RPMI8226 (cell line): Measurements from ENCODE around the gene SLAMF8.

Source experiments
- DNase-seq: peaks from one replicate; pipeline ENCODE4 v3.0.0-alpha.2; 2015

SLAMF8 gene

GRCh38 chr1:159826441-159827101 lies at the start of gene SLAMF8:
Gene SLAMF8, plus strand, starts transcription at chr1:159826873. Its CDS starts 26 bp downstream, at chr1:159826899.
- DNase-seq, result no peak

DNA sequence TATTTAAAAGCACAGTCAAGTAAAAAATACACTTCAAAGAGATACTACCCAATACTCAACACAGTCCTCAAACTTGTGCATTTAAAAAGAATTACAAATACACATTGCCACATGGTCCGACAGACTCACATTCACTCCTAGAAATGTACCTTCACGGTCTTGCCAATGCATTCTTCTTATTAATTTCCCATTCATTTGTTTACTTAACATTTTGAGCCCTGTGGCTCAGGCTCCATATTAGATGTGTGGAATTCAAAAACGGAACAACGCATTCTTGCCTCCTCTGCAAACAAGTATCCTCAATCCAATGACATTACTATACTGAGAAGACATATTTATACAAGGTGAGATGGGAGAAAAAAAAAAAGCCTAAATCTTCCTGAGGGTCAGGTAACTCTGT lies 48.4 kb upstream of the SLAMF8 start:
- DNase-seq, result no peak

GRCh38 chr1:159779403-159779851 lies 47.2 kb upstream of the SLAMF8 start:
- no peak for DNase-seq

- peak; percentile 97 for DNase-seq
These were observed 45.8 kb upstream of the SLAMF8 start, which contains the start of gene DUSP23 for GRCh38 chr1:159780583-159781582. Gene DUSP23, plus strand, starts transcription at chr1:159780962. Its CDS starts 139 bp downstream, at chr1:159781101.

- no peak for DNase-seq
These were observed 44.7 kb upstream of the SLAMF8 start for GRCh38 chr1:159781992-159782391.

- DNase-seq, result no peak
These were observed 42.9 kb upstream of the SLAMF8 start for GRCh38 chr1:159783724-159784123.

GRCh38 chr1:159786465-159786864 lies 40.2 kb upstream of the SLAMF8 start:
- DNase-seq, result no peak

DNA sequence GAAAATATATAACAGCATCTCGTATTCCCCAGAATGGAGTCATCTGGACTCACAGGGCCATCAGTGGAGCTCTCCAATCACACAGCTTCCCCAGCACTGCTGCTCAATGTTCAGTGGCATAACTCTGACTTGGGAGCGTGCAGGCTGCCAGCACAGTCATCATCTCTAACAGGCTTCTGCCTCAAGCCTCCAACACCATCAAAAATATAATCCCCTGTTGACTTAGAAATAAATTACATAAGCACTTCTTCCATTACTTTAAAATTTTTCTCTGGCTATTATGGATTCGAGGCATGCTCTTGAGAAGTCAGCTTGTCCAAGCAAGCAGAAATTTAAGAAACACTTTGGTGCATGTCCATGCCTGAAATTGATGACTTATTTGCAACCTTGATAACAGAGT lies 39.7 kb upstream of the SLAMF8 start:
- no peak for DNase-seq

DNA sequence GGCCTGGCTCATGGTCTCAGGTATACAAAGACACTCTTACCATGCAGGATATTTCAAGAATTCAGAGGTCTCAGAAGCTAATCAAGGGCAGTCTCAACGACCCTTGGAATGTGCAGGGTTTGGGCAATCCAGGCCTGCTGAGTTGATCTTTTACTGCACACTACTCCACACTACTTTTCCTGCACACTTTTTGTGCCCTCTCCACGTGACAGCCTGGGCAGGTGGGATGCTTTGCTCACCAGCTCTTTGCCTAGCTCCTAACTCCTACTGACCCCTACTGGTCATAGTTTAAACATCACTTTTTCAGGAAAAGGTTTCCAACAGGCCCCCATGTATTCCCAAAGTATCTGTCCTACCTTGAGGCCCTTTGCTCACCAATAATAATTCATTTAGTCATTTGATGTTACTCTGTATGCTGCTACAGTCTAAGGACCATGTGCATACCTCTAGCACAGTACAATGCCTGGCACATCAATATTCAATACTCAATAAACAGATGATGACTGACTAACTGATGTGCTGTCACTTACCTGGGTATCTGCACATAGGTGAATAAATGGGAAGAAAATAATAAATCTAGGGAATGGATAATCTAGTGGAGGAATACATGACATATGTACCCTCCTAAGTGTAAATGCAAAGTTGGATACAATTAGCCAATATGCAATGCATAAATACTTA lies 36.3 kb upstream of the SLAMF8 start:
- DNase-seq, result peak; percentile 31

GRCh38 chr1:159791031-159791430 lies 35.6 kb upstream of the SLAMF8 start:
- DNase-seq, result no peak

- no peak for DNase-seq
These were observed 35.2 kb upstream of the SLAMF8 start for GRCh38 chr1:159791461-159791860.

DNA sequence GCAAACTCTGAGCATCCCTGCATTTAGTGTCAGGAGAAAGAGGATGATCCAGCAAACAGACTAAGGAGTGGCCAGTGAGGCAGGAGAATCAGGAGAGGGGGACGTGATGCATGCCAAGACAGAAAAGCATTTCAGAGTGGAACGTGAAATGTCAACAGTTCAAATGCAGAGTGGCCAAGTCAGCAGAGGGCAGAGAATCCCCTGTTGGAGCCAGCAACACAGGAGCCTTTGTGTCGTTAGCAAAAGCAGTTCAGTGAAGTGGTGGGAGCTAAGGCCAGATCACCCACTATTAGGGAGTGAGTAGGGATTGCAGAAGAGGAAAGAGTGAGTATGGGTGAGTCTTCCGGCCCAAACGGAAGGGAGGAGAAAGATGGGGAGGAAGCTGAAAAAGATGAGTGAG lies 31.1 kb upstream of the SLAMF8 start:
- DNase-seq, result no peak

GRCh38 chr1:159798893-159799292 lies 27.8 kb upstream of the SLAMF8 start:
- peak; percentile 68 for DNase-seq

GRCh38 chr1:159799446-159799985 lies 27.2 kb upstream of the SLAMF8 start:
- no peak for DNase-seq

DNA sequence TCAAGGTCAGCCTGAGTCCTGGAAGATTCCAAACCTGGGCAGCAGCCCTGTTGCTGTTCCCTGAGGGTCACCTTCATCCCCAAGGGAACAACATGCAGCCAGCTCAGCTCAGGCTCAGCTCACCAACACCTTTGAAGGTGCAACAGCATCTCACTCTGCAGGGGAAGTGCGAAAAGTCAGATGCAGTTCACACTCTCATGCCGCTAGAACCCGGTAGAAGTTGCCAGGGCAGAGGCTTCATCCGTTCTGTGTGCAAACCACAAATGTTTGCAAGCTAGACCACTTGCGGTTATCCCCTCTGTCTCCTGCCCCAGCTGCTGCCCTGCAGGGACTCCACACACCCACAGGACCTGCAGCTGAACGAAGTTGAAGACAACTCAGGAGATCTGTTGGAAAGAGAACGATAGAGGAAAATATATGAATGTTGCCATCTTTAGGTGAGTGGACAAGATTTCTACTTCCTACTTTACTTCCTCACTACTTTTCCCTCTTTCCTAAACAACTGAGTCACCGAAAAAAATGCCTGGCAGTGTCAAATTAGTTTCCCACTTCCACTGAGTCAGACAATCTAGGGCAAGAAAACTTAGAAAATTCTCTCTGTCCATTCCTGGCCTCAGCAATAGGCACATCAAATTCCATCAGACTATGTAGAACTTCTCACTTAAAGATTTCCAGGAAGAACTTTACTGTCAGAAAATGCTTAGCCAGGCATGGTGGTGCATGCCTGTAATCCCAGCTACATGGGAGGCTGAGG lies 26.3 kb upstream of the SLAMF8 start:
- peak; percentile 80 for DNase-seq

- no peak for DNase-seq
These were observed 24.6 kb upstream of the SLAMF8 start, which contains the start of gene FCRL6 for GRCh38 chr1:159802111-159802510. Gene FCRL6, plus strand, starts transcription at chr1:159802360. Its CDS starts 65 bp downstream, at chr1:159802425.

DNA sequence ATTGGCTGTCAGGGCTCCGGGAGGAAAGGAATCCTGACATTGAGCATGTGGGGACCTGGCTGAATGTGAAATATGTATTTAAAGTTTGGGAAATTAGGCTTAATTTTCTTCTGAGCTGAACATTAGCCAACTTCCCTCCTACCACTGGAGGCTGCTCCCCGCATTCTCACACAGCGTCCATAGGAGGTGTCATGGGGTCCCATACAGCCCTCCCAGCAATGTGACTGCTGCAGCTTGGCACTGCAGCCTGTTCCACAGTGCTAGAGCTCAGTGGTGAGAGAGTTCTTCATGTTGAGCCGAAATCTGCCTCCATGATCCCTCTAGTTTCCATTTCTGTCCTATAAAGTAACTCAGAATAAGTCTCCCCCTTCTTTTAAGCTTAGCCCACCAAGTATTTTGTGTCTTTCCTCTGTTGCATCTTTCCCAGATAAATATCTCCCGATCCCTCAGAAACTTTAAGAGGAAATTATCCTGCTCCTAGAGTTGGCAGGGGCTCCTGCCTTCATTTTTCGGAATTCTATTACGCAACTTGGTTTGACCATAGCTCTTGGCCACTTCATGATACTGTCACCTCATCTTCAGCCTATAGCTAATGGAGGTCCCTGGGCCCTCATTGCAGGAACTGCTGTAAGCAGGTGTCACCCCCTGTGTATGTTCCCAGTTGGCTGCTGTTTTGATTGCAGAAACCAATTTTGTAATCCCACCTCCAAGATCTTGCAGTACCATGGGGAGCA lies 22.6 kb upstream of the SLAMF8 start:
- DNase-seq, result no peak

- DNase-seq, result no peak
These were observed 21.7 kb upstream of the SLAMF8 start for GRCh38 chr1:159804924-159805323.

GRCh38 chr1:159815926-159816325 lies 10.7 kb upstream of the SLAMF8 start:
- DNase-seq, result no peak

- peak; percentile 81 for DNase-seq
These were observed 9.2 kb upstream of the SLAMF8 start for GRCh38 chr1:159817276-159818041.
